Peyer's patch (tissue), 4 donors: ENCODE data around the gene SPRED3. TPM values are rescaled to one million over a fixed set of nuclear protein-coding genes. Genes with fewer than 3 reads are reported as not detected.

Experiments
- DNase-seq, 3 donors: peaks; one replicate each; pipeline ENCODE4 v3.0.0-alpha.2; 2017 to 2019
- H3K27ac ChIP-seq, 4 donors: fragments of 200-600 bp; sonication (generic); one replicate each; pipeline ENCODE4 v1.5.1; 2016 to 2019
- H3K27me3 ChIP-seq, 2 donors: fragments of 200-600 bp; sonication (generic); one replicate each; pipeline ENCODE4 v1.5.1; 2019
- H3K36me3 ChIP-seq, 3 donors: fragments of 200-600 bp; sonication (generic); one replicate each; pipeline ENCODE4 v1.5.1; 2016 to 2019
- H3K4me1 ChIP-seq, 4 donors: fragments of 200-600 bp; sonication (generic); one replicate each; pipeline ENCODE4 v1.5.1; 2016 to 2019
- H3K4me3 ChIP-seq, 4 donors: fragments of 200-600 bp; sonication (generic); 1 replicate in 3 of 4; 2 replicates in 1 of 4; pipeline ENCODE4 v1.5.1; 2016 to 2019; ENCODE audit warnings: mild to moderate bottlenecking in 1 of 4
- H3K9me3 ChIP-seq, 4 donors: fragments of 200-600 bp; sonication (generic); one replicate each; pipeline ENCODE4 v1.5.1; 2016 to 2019; ENCODE audit warnings: mild to moderate bottlenecking in 1 of 4
- CTCF ChIP-seq, 6 experiments: fragments of 450-650 bp in 4 of 6; fragments of 200-600 bp in 2 of 6; sonication (generic) in 1 of 6; IDR thresholded peaks; one replicate each; pipeline ENCODE4 v1.5.1; 2017 to 2019; ENCODE audit warnings: antibody characterized with exemption in 6 of 6, mild to moderate bottlenecking in 3 of 6, moderate library complexity in 1 of 6
- POLR2A ChIP-seq, 2 donors: fragments of 450-650 bp; IDR thresholded peaks; one replicate each; pipeline ENCODE4 v1.5.1; 2017; ENCODE audit warnings: antibody characterized with exemption in 2 of 2, mild to moderate bottlenecking in 2 of 2, moderate library complexity in 2 of 2
- total RNA-seq, 4 donors: library from RNA; depleted of rRNA; stranded (reverse); fragments of >200 nt; gene quantifications; one replicate each; pipeline ENCODE4 v1.1.0, GENCODE V29; 2016

SPRED3 gene
- total RNA-seq, 4 donors from 2014 or later, result 0.88 to 5.9 (median 2.4) TPM; not detected in 1

GRCh38 chr19:38389101-38389925 is 816 bp downstream of the SPRED3 start:
- H3K4me3 ChIP-seq, result peak overlapping the region in 3 of 4 donors; percentile 44 to 74 (median 56)
- no peaks in the 10 kb centered on the region for H3K9me3 ChIP-seq
- H3K27me3 ChIP-seq, result no peaks in the 10 kb centered on the region
- peak overlapping the region in 2 of 4 donors; percentile 90 to 95 for H3K27ac ChIP-seq
- DNase-seq, result peak in 2 of 3 donors; percentile 29 to 50
- H3K36me3 ChIP-seq, result peaks cover 0 to 6% (median 0%) of the 10 kb centered on the region in 3 donors
- H3K4me1 ChIP-seq, result peaks cover 4 to 40% (median 27%) of the 10 kb centered on the region in 4 donors
- TF ChIP-seq CTCF (IDR thresholded peaks at IDR 0.05) (no peak), POLR2A (IDR thresholded peaks at IDR 0.05) (no peak)

GRCh38 chr19:38389957-38390924 is 1.7 kb downstream of the SPRED3 start:
- DNase-seq, result peak in 1 of 3 donors; percentile 38
- no peaks in the 10 kb centered on the region for H3K36me3 ChIP-seq
- no peak overlapping the region for H3K4me3 ChIP-seq
- TF ChIP-seq CTCF (IDR thresholded peaks at IDR 0.05) (no peak), POLR2A (IDR thresholded peaks at IDR 0.05) (no peak)
- no peak overlapping the region for H3K27ac ChIP-seq
- H3K9me3 ChIP-seq, result no peaks in the 10 kb centered on the region
- no peaks in the 10 kb centered on the region for H3K27me3 ChIP-seq
- peaks cover 4 to 48% (median 31%) of the 10 kb centered on the region in 4 donors for H3K4me1 ChIP-seq

- H3K9me3 ChIP-seq, result no peaks in the 10 kb centered on the region
- H3K4me1 ChIP-seq, result peaks cover 3 to 36% (median 26%) of the 10 kb centered on the region in 4 donors
- H3K27me3 ChIP-seq, result no peaks in the 10 kb centered on the region
- DNase-seq, result peak in 1 of 3 donors; percentile 40
- no peaks in the 10 kb centered on the region for H3K36me3 ChIP-seq
- no peak overlapping the region for H3K4me3 ChIP-seq
- TF ChIP-seq POLR2A (IDR thresholded peaks at IDR 0.05) (no peak), CTCF (IDR thresholded peaks at IDR 0.05) (no peak)
- H3K27ac ChIP-seq, result no peak overlapping the region
Observed at GRCh38 chr19:38391911-38392464, 3.5 kb downstream of the SPRED3 start.

GRCh38 chr19:38392707-38393308 is 4.3 kb downstream of the SPRED3 start:
- Histone ChIP-seq H3K9me3 (no peaks in the 10 kb centered on the region), H3K36me3 (no peaks in the 10 kb centered on the region), H3K27ac (no peak overlapping the region), H3K4me1 (peaks cover 0 to 28% (median 20%) of the 10 kb centered on the region in 4 donors), H3K27me3 (no peaks in the 10 kb centered on the region), H3K4me3 (no peak overlapping the region)
- peak in 2 of 3 donors; percentile 61 to 84 for DNase-seq
- no peak for TF ChIP-seq CTCF (IDR thresholded peaks at IDR 0.05)
- TF ChIP-seq POLR2A (IDR thresholded peaks at IDR 0.05), result peak in 1 of 2 donors; percentile 15

GRCh38 chr19:38394488-38394887 is 6.0 kb downstream of the SPRED3 start:
- no peaks in the 10 kb centered on the region for H3K9me3 ChIP-seq
- peaks cover 0 to 13% (median 6%) of the 10 kb centered on the region in 4 donors for H3K4me1 ChIP-seq
- no peaks in the 10 kb centered on the region for H3K27me3 ChIP-seq
- TF ChIP-seq POLR2A (IDR thresholded peaks at IDR 0.05), result no peak
- no peak for TF ChIP-seq CTCF (IDR thresholded peaks at IDR 0.05)
- peak overlapping the region in 1 of 4 donors; percentile 44 for H3K4me3 ChIP-seq
- H3K36me3 ChIP-seq, result no peaks in the 10 kb centered on the region
- peak in 2 of 3 donors; percentile 59 for DNase-seq
- H3K27ac ChIP-seq, result no peak overlapping the region
